B cell (primary cell): Measurements from ENCODE around the gene GUCY1A1.

ENCODE experiments used
- EZH2 ChIP-seq: IDR thresholded peaks from 2 replicates; pipeline ENCODE4 v1.6.1; 2012; ENCODE audit warnings: borderline replicate concordance, low read depth, mild to moderate bottlenecking, moderate library complexity, low read length; ENCODE audit not compliant: insufficient read depth, poor library complexity, severe bottlenecking
- TF ChIP-seq, protein P1 (sequence below): fragments of 200-600 bp; IDR thresholded peaks from one replicate; pipeline ENCODE4 v1.8.0; 2022; ENCODE audit warnings: antibody characterized with exemption, mild to moderate bottlenecking

DNA sequence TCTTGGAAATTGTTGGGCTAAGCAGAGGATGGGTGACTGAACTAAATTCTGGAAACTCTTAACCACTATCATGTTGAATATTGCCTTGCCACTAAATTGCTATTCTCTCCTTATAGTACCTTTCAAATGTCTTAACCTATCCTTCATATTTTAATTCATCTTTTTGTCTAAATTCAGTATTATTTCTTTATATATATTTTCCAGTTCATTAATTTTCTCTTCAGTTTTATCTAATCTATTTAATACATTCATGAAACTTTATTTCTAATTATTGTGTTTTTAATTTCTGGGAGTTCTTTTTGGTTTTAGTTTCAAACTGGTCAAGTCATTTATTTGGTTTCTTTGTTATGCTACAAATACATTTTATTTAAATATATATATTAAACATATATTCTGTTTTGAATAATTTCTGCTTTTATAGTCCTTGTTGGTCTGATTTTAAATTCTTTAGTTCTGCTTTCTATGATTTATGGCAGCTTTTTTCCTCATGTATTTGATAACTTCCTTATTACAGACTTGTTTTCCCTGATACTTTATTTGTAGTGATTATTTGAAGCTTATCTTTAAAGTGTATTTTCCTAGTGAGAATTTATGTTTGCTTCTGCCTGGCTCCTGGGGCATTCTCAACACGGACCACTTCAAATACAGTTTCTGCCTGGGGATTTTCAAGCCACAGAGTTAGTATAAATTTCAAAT lies 8.5 kb upstream of the GUCY1A1 start:
- TF ChIP-seq, protein P1, sequence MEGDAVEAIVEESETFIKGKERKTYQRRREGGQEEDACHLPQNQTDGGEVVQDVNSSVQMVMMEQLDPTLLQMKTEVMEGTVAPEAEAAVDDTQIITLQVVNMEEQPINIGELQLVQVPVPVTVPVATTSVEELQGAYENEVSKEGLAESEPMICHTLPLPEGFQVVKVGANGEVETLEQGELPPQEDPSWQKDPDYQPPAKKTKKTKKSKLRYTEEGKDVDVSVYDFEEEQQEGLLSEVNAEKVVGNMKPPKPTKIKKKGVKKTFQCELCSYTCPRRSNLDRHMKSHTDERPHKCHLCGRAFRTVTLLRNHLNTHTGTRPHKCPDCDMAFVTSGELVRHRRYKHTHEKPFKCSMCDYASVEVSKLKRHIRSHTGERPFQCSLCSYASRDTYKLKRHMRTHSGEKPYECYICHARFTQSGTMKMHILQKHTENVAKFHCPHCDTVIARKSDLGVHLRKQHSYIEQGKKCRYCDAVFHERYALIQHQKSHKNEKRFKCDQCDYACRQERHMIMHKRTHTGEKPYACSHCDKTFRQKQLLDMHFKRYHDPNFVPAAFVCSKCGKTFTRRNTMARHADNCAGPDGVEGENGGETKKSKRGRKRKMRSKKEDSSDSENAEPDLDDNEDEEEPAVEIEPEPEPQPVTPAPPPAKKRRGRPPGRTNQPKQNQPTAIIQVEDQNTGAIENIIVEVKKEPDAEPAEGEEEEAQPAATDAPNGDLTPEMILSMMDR: no peak
- TF ChIP-seq EZH2: no peak
